Loucy (cell line): ENCODE results near the gene LDB3.

Experiments
- H2AFZ ChIP-seq: fragments of 200-600 bp; sonication (generic); 2 replicates; pipeline ENCODE4 v1.6.0; 2016; ENCODE audit warnings: antibody characterized with exemption, mild to moderate bottlenecking, low read length, moderate library complexity
- H3F3A ChIP-seq: fragments of 200-600 bp; 2 replicates; pipeline ENCODE4 v1.6.0; 2016; ENCODE audit warnings: antibody characterized with exemption, low read depth, mild to moderate bottlenecking
- H3K27me3 ChIP-seq: fragments of 200-600 bp; sonication (generic); 2 replicates; pipeline ENCODE4 v1.6.1; 2014; ENCODE audit warnings: low read length, mild to moderate bottlenecking; ENCODE audit not compliant: insufficient read depth, poor library complexity, severe bottlenecking
- H3K36me3 ChIP-seq: fragments of 200-600 bp; sonication (generic); 2 replicates; pipeline ENCODE4 v1.6.1; 2016; ENCODE audit warnings: low read length; ENCODE audit not compliant: insufficient read depth
- H3K4me1 ChIP-seq: fragments of 200-600 bp; sonication (generic); 2 replicates; pipeline ENCODE4 v1.5.1; 2014; ENCODE audit warnings: low read length, mild to moderate bottlenecking; ENCODE audit not compliant: insufficient read depth, poor library complexity, severe bottlenecking
- H3K4me2 ChIP-seq: fragments of 200-600 bp; sonication (generic); 2 replicates; pipeline ENCODE4 v1.6.0; 2014; ENCODE audit warnings: antibody characterized with exemption, low read length, low read depth, mild to moderate bottlenecking; ENCODE audit not compliant: poor library complexity, severe bottlenecking
- H3K4me3 ChIP-seq: fragments of 200-600 bp; sonication (generic); 2 replicates; pipeline ENCODE4 v1.5.1; 2014; ENCODE audit warnings: low read length, mild to moderate bottlenecking, mixed read lengths; ENCODE audit not compliant: poor library complexity, severe bottlenecking
- H3K79me2 ChIP-seq: fragments of 200-600 bp; sonication (generic); 2 replicates; pipeline ENCODE4 v1.6.1; 2014; ENCODE audit warnings: low read length; ENCODE audit not compliant: insufficient read depth
- H3K9ac ChIP-seq: fragments of 200-600 bp; sonication (generic); 2 replicates; pipeline ENCODE4 v1.6.0; 2014; ENCODE audit warnings: mild to moderate bottlenecking, low read depth, low read length, moderate library complexity; ENCODE audit not compliant: poor library complexity, severe bottlenecking
- H3K9me2 ChIP-seq: fragments of 200-600 bp; sonication (generic); replicated peaks from 2 replicates; pipeline ENCODE4 v1.6.1; 2016; ENCODE audit warnings: low read depth, low read length, mixed read lengths
- H3K9me3 ChIP-seq: fragments of 200-600 bp; sonication (generic); 2 replicates; pipeline ENCODE4 v1.6.1; 2014; ENCODE audit warnings: mild to moderate bottlenecking, antibody characterized with exemption, low read length, low read depth; ENCODE audit not compliant: insufficient read depth
- H4K20me1 ChIP-seq: fragments of 200-600 bp; sonication (generic); 2 replicates; pipeline ENCODE4 v1.6.0; 2014; ENCODE audit warnings: antibody characterized with exemption, low read length, mild to moderate bottlenecking; ENCODE audit not compliant: insufficient read depth, poor library complexity, severe bottlenecking
- CTCF ChIP-seq: fragments of 200-600 bp; sonication (generic); conservative IDR thresholded peaks from 2 replicates; pipeline ENCODE4 v1.5.1; 2014; ENCODE audit warnings: mild to moderate bottlenecking, antibody characterized with exemption, low read length
- EZH2phosphoT487 ChIP-seq: fragments of 200-600 bp; IDR thresholded peaks from 2 replicates; pipeline ENCODE4 v1.6.1; 2018; ENCODE audit warnings: antibody characterized with exemption, mild to moderate bottlenecking, moderate library complexity, borderline replicate concordance

The LDB3 gene

GRCh38 chr10:86765548-86765947, 97.2 kb downstream of the LDB3 start:
- Histone ChIP-seq H3K9ac (no peak overlapping the region), H3K36me3 (no peaks in the 10 kb centered on the region), H3K27me3 (peaks cover 40% of the 10 kb centered on the region), H2AFZ (no peak overlapping the region), H3K4me1 (no peaks in the 10 kb centered on the region), H3K9me3 (no peaks in the 10 kb centered on the region), H3K9me2 (no peaks in the 10 kb centered on the region), H3K79me2 (no peaks in the 10 kb centered on the region), H3F3A (no peaks in the 10 kb centered on the region), H3K4me3 (no peak overlapping the region), H4K20me1 (no peaks in the 10 kb centered on the region), H3K4me2 (no peak overlapping the region)
- TF ChIP-seq CTCF: no peak
- TF ChIP-seq EZH2phosphoT487: no peak

GRCh38 chr10:86768412-86769062, 100.2 kb downstream of the LDB3 start:
- H2AFZ ChIP-seq: no peak overlapping the region
- no peak overlapping the region for H3K9ac ChIP-seq
- no peaks in the 10 kb centered on the region for H3K4me1 ChIP-seq
- no peaks in the 10 kb centered on the region for H3K9me2 ChIP-seq
- H3K79me2 ChIP-seq: no peaks in the 10 kb centered on the region
- H4K20me1 ChIP-seq: no peaks in the 10 kb centered on the region
- TF ChIP-seq CTCF (no peak), EZH2phosphoT487 (no peak)
- H3K4me2 ChIP-seq: no peak overlapping the region
- no peaks in the 10 kb centered on the region for H3K9me3 ChIP-seq
- H3K36me3 ChIP-seq: no peaks in the 10 kb centered on the region
- no peak overlapping the region for H3K4me3 ChIP-seq
- H3F3A ChIP-seq: no peaks in the 10 kb centered on the region
- H3K27me3 ChIP-seq: peaks cover 25% of the 10 kb centered on the region

- no peak for TF ChIP-seq CTCF
- TF ChIP-seq EZH2phosphoT487: no peak
- peaks cover 19% of the 10 kb centered on the region for H3K27me3 ChIP-seq
- H3F3A ChIP-seq: no peaks in the 10 kb centered on the region
- H3K9me3 ChIP-seq: no peaks in the 10 kb centered on the region
- H3K9ac ChIP-seq: no peak overlapping the region
- no peaks in the 10 kb centered on the region for H4K20me1 ChIP-seq
- H3K79me2 ChIP-seq: no peaks in the 10 kb centered on the region
- H3K4me2 ChIP-seq: no peak overlapping the region
- H3K4me3 ChIP-seq: no peak overlapping the region
- H3K9me2 ChIP-seq: no peaks in the 10 kb centered on the region
- H3K4me1 ChIP-seq: no peaks in the 10 kb centered on the region
- no peak overlapping the region for H2AFZ ChIP-seq
- H3K36me3 ChIP-seq: no peaks in the 10 kb centered on the region
Observed at GRCh38 chr10:86769991-86770390, 101.7 kb downstream of the LDB3 start.
